GM23248 (cell line): ENCODE measurements around the gene ADAM33. TPM values are rescaled to one million over a fixed set of nuclear protein-coding genes. Genes with fewer than 3 reads are reported as not detected.

Experiments used
- DNase-seq: peaks from one replicate; pipeline ENCODE4 v3.0.0-alpha.2; 2015
- H2AFZ ChIP-seq: fragments of 200-600 bp; sonication (generic); 2 replicates; pipeline ENCODE4 v1.6.1; 2016; ENCODE audit warnings: antibody characterized with exemption
- H3F3A ChIP-seq: fragments of 200-600 bp; sonication (generic); 2 replicates; pipeline ENCODE4 v1.6.1; 2016; ENCODE audit warnings: mild to moderate bottlenecking, antibody characterized with exemption, mixed run types; ENCODE audit not compliant: insufficient read depth
- H3K27ac ChIP-seq: fragments of 200-600 bp; sonication (generic); 2 replicates; pipeline ENCODE4 v1.5.1; 2016; ENCODE audit warnings: mild to moderate bottlenecking
- H3K27me3 ChIP-seq: fragments of 200-600 bp; sonication (generic); replicated peaks from 2 replicates; pipeline ENCODE4 v1.6.1; 2016; ENCODE audit warnings: mild to moderate bottlenecking; ENCODE audit not compliant: insufficient read depth
- H3K36me3 ChIP-seq: fragments of 200-600 bp; sonication (generic); 2 replicates; pipeline ENCODE4 v1.6.1; 2016; ENCODE audit warnings: low read depth, mild to moderate bottlenecking
- H3K4me1 ChIP-seq: fragments of 200-600 bp; sonication (generic); 2 replicates; pipeline ENCODE4 v1.6.1; 2016; ENCODE audit warnings: mild to moderate bottlenecking; ENCODE audit not compliant: insufficient read depth
- H3K4me2 ChIP-seq: fragments of 200-600 bp; sonication (generic); one replicate; pipeline ENCODE4 v1.6.1; 2016; ENCODE audit warnings: mild to moderate bottlenecking; ENCODE audit not compliant: unreplicated experiment
- H3K4me3 ChIP-seq: fragments of 200-600 bp; sonication (generic); 2 replicates; pipeline ENCODE4 v1.5.1; 2016; ENCODE audit warnings: mild to moderate bottlenecking
- H3K79me2 ChIP-seq: fragments of 200-600 bp; sonication (generic); 2 replicates; pipeline ENCODE4 v1.6.1; 2016; ENCODE audit warnings: mild to moderate bottlenecking; ENCODE audit not compliant: insufficient read depth
- H3K9ac ChIP-seq: fragments of 200-600 bp; sonication (generic); 2 replicates; pipeline ENCODE4 v1.6.1; 2016; ENCODE audit warnings: mild to moderate bottlenecking
- H3K9me2 ChIP-seq: fragments of 200-600 bp; sonication (generic); 2 replicates; pipeline ENCODE4 v1.6.1; 2016; ENCODE audit warnings: mixed run types, mild to moderate bottlenecking, moderate library complexity; ENCODE audit not compliant: insufficient read depth
- H3K9me3 ChIP-seq: fragments of 200-600 bp; sonication (generic); one replicate; pipeline ENCODE4 v1.6.1; 2017; ENCODE audit warnings: low read depth
- H4K20me1 ChIP-seq: fragments of 200-600 bp; sonication (generic); 2 replicates; pipeline ENCODE4 v1.6.0; 2016; ENCODE audit not compliant: insufficient read depth
- EZH2 ChIP-seq: fragments of 200-600 bp; sonication (generic); IDR thresholded peaks from 2 replicates; pipeline ENCODE4 v1.6.1; 2018; ENCODE audit warnings: antibody characterized with exemption, mild to moderate bottlenecking; ENCODE audit not compliant: insufficient read depth, poor library complexity, severe bottlenecking
- EZH2phosphoT487 ChIP-seq: fragments of 200-600 bp; sonication (generic); IDR thresholded peaks from 2 replicates; pipeline ENCODE4 v1.6.1; 2018; ENCODE audit warnings: antibody characterized with exemption, moderate library complexity, mild to moderate bottlenecking, low read depth; ENCODE audit not compliant: insufficient read depth
- WGBS, 2 experiments: methylation state at CpG; one replicate each; pipeline ENCODE4 v1.1.6; 2015 to 2017; ENCODE audit warnings: low lambda C conversion rate in 2 of 2, low coverage in 1 of 2; ENCODE audit errors: missing lambda C conversion rate in 2 of 2; 5-methylcytosine and 5-hydroxymethylcytosine counted together
- in situ Hi-C: fragments of 300-500 bp; cut with MboI; formaldehyde crosslinking; loops from 2 replicates; pipeline ENCODE4 v1.15.0; 2020
- polyA plus RNA-seq: library from polyadenylated mRNA; unstranded; fragments of >200 nt; fragmentation: Nextera tagmentation; extraction: Ambion mirVana; gene quantifications from 2 replicates; pipeline ENCODE4 v1.2.1, GENCODE V29; 2016
- total RNA-seq: library from RNA; depleted of rRNA; stranded (reverse); fragments of >200 nt; shearing (Covaris generic); gene quantifications from 2 replicates; pipeline ENCODE4 v1.2.3, GENCODE V29; 2014

ADAM33 gene
- total and polyA plus RNA-seq, 2 experiments from 2014 or later, result 22.6 to 53.1 TPM

DNA sequence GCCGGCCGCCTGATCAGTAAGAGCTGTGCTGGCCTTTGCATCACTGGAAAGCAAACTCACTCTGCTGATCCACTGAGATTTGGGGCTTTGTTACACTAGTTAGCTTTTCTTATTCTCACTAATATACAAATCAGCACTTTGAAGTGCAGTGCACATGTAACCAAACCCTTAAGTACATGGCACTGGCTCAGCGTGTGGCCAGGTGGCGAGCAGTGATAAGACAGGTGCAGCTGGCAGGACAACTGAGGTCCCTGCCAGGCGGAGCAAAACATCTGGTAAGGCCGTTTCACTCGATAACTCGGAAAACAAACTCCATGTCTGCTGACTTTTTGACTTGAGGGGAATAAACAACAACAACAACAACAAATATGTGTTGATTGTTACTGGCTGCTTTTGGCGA is 29.6 kb downstream of the ADAM33 start:
- Histone ChIP-seq H3K4me1 (no peaks in the 10 kb centered on the region), H4K20me1 (no peaks in the 10 kb centered on the region), H3K9ac (no peak overlapping the region), H3K36me3 (no peaks in the 10 kb centered on the region), H3K79me2 (no peaks in the 10 kb centered on the region), H3K4me3 (no peak overlapping the region), H3K27ac (no peak overlapping the region), H3F3A (no peaks in the 10 kb centered on the region), H3K9me2 (no peaks in the 10 kb centered on the region), H3K9me3 (no peaks in the 10 kb centered on the region), H3K4me2 (no peak overlapping the region), H2AFZ (no peak overlapping the region), H3K27me3 (no peaks in the 10 kb centered on the region)
- in situ Hi-C loops, result no loop called here
- WGBS, 2 experiments, result 97 to 98% methylated on average over 9 of the region's 9 CpGs
- TF ChIP-seq EZH2 (no peak), EZH2phosphoT487 (no peak)
- DNase-seq, result no peak

DNA sequence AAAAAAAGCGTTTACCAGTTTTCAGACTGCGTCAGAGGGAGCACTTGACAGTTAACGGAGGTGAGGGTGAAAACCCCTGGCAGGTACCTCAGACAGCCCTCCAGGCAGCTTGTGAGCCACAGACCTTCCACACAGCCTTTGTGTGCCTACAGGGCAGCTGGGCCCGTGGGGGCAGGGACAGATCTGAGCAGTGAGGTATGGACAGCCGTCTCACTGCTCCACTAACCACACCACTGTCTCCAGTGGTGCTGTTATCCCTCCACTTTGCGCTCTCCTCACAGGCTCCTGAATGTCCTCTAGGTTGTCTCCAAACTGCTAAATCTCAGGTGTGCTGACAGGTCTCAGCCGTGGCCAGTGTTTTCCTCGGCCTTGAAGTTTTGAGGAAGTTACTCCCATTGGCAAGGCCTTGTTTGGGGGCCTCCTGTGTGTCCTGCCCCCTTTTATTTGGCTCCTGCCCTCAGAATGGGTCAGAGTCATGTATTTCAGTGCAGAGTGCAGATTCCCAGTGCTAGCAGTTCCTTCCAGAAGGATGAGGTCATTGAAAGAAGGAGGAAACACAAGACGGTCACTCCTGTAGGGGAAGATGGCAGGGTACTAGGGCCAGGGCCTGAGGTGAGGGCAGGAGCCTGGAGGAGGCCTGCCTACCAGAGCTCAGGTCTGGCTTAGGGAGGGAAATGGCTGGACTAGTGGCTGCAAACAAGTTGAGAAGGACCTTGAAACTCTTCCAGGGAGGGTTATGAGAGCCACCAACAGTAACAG is 30.4 kb downstream of the ADAM33 start:
- no peaks in the 10 kb centered on the region for H3K9me2 ChIP-seq
- no peak overlapping the region for H3K4me3 ChIP-seq
- no peak for TF ChIP-seq EZH2
- no peak for TF ChIP-seq EZH2phosphoT487
- no peaks in the 10 kb centered on the region for H3K36me3 ChIP-seq
- no peaks in the 10 kb centered on the region for H3K79me2 ChIP-seq
- H3K9me3 ChIP-seq, result no peaks in the 10 kb centered on the region
- H3K27me3 ChIP-seq, result no peaks in the 10 kb centered on the region
- H3K4me2 ChIP-seq, result no peak overlapping the region
- in situ Hi-C loops, result no loop called here
- H4K20me1 ChIP-seq, result no peaks in the 10 kb centered on the region
- no peak overlapping the region for H3K27ac ChIP-seq
- DNase-seq, result no peak
- no peak overlapping the region for H3K9ac ChIP-seq
- H2AFZ ChIP-seq, result no peak overlapping the region
- no peaks in the 10 kb centered on the region for H3F3A ChIP-seq
- 69 to 72% methylated on average over 9 of the region's 9 CpGs for WGBS, 2 experiments
- no peaks in the 10 kb centered on the region for H3K4me1 ChIP-seq

DNA sequence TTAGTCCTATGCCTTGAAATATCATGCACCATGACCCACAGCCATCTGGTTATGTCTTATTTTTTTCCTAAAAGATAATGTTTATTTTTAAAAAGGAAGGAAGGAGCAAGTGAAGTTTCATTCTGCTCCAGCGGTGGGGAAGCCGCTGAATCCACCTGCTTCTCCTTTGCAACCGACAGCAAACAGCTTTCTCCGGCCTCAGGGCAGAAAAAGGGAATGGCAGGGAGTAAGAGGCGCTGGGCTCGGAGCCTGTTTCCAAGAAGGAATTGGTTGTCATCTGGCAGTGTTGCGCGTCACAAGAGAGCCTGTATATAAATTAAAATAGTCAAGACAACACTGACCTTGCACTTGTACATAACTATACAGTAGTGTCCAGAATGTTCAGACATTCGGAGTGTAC is 32.9 kb downstream of the ADAM33 start:
- DNase-seq, result no peak
- Histone ChIP-seq H3K4me1 (no peaks in the 10 kb centered on the region), H3K27me3 (no peaks in the 10 kb centered on the region), H2AFZ (no peak overlapping the region), H3K4me2 (no peak overlapping the region), H4K20me1 (no peaks in the 10 kb centered on the region), H3K36me3 (no peaks in the 10 kb centered on the region), H3F3A (no peaks in the 10 kb centered on the region), H3K27ac (no peak overlapping the region), H3K9me3 (no peaks in the 10 kb centered on the region), H3K4me3 (no peak overlapping the region), H3K9ac (no peak overlapping the region), H3K79me2 (no peaks in the 10 kb centered on the region), H3K9me2 (no peaks in the 10 kb centered on the region)
- WGBS, 2 experiments, result 96 to 98% methylated on average over 9 of the region's 9 CpGs
- in situ Hi-C loops, result no loop called here
- no peak for TF ChIP-seq EZH2phosphoT487
- TF ChIP-seq EZH2, result no peak

DNA sequence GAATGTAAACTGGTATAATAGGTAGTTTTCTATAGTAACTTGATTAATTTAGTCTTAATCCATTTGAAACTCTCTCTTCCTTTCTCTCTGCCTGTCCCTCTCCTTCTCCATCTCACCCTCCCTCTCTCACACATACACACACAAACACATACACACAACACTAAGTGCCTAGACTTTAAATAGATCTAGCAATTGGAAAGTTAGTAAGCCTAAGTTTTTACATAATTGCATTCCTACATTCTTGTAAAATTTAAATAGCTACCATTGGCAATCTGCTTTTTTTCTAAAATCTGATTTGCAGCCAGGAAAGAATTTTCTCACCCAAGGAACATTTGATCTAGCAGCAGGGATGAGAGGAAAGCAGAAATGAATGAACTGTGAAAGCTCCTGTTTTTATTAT is 34.3 kb downstream of the ADAM33 start:
- H3K4me2 ChIP-seq, result no peak overlapping the region
- no peaks in the 10 kb centered on the region for H4K20me1 ChIP-seq
- H3K36me3 ChIP-seq, result no peaks in the 10 kb centered on the region
- no peaks in the 10 kb centered on the region for H3K9me2 ChIP-seq
- no peak for TF ChIP-seq EZH2phosphoT487
- no peak for TF ChIP-seq EZH2
- no peak overlapping the region for H2AFZ ChIP-seq
- H3F3A ChIP-seq, result no peaks in the 10 kb centered on the region
- no peak overlapping the region for H3K27ac ChIP-seq
- no peak overlapping the region for H3K4me3 ChIP-seq
- no peaks in the 10 kb centered on the region for H3K4me1 ChIP-seq
- H3K27me3 ChIP-seq, result no peaks in the 10 kb centered on the region
- DNase-seq, result no peak
- H3K9me3 ChIP-seq, result no peaks in the 10 kb centered on the region
- H3K79me2 ChIP-seq, result no peaks in the 10 kb centered on the region
- H3K9ac ChIP-seq, result no peak overlapping the region
- in situ Hi-C loops, result no loop called here
